HEK293 (cell line): ENCODE measurements around the gene CA10.

Experiments
- CTCF ChIA-PET: fragments of 350-600 bp; formaldehyde crosslinking; extraction: SDS; loops from one replicate; lab custom pipeline; 2021; ENCODE audit warnings: antibody characterized with exemption; lab: Yijun Ruan, JAX
- POLR2A ChIA-PET: fragments of 300-600 bp; formaldehyde crosslinking; extraction: SDS; loops from one replicate; lab custom pipeline; 2020; ENCODE audit warnings: antibody characterized with exemption, inconsistent platforms; lab: Yijun Ruan, JAX
- H3K27ac ChIP-seq: fragments of 200-500 bp; sonication (Bioruptor generic); 2 replicates; pipeline ENCODE4 v1.5.1; 2014; ENCODE audit warnings: low read depth, low read length, control low read depth, inconsistent platforms; ENCODE audit errors: extremely low read depth
- H3K36me3 ChIP-seq, 2 experiments: fragments of 200-500 bp in 1 of 2; sonication (Bioruptor generic) in 1 of 2; 1 replicate in 1 of 2; 2 replicates in 1 of 2; pipeline ENCODE4 v1.5.1; 2014 to 2017; ENCODE audit warnings: inconsistent platforms in 2 of 2, low read length in 2 of 2; ENCODE audit not compliant: control insufficient read depth in 2 of 2, insufficient read depth in 1 of 2
- H3K4me1 ChIP-seq: fragments of 200-500 bp; sonication (Bioruptor generic); 2 replicates; pipeline ENCODE4 v1.5.1; 2014; ENCODE audit warnings: mild to moderate bottlenecking, low read length, inconsistent platforms; ENCODE audit not compliant: control insufficient read depth, insufficient read depth
- H3K4me3 ChIP-seq: 2 replicates; pipeline ENCODE4 v1.5.1; 2011; ENCODE audit warnings: low read depth, mild to moderate bottlenecking, control low read depth, low read length, moderate library complexity
- H3K9me3 ChIP-seq: fragments of 200-500 bp; sonication (Bioruptor generic); 2 replicates; pipeline ENCODE4 v1.5.1; 2014; ENCODE audit warnings: low read depth, low read length, inconsistent platforms; ENCODE audit not compliant: control insufficient read depth, insufficient read depth
- GFI1B ChIP-seq: fragments of 450-650 bp; formaldehyde crosslinking; IDR thresholded peaks from 2 replicates; pipeline ENCODE4 v1.5.1; 2016; ENCODE audit warnings: missing biosample characterization, missing genetic modification characterization
- HOXC10 ChIP-seq: sonication (generic); formaldehyde crosslinking; IDR thresholded peaks from 2 replicates; pipeline ENCODE4 v1.8.1; 2023; ENCODE audit warnings: mild to moderate bottlenecking, missing genetic modification reagents
- ZBTB1 ChIP-seq: fragments of 450-650 bp; formaldehyde crosslinking; IDR thresholded peaks from 2 replicates; pipeline ENCODE4 v1.5.1; 2016; ENCODE audit warnings: missing biosample characterization, missing genetic modification characterization
- ZBTB48 ChIP-seq: fragments of 450-650 bp; formaldehyde crosslinking; IDR thresholded peaks from 2 replicates; pipeline ENCODE4 v1.5.1; 2016; ENCODE audit warnings: missing biosample characterization, missing genetic modification characterization
- ZFP37 ChIP-seq: fragments of 450-650 bp; formaldehyde crosslinking; IDR thresholded peaks from 2 replicates; pipeline ENCODE4 v1.5.1; 2016; ENCODE audit warnings: missing biosample characterization, missing genetic modification characterization
- ZNF138 ChIP-seq: fragments of 450-650 bp; formaldehyde crosslinking; IDR thresholded peaks from 2 replicates; pipeline ENCODE4 v1.5.1; 2016; ENCODE audit warnings: missing biosample characterization, missing genetic modification characterization, borderline replicate concordance
- ZNF175 ChIP-seq: fragments of 450-650 bp; formaldehyde crosslinking; IDR thresholded peaks from 2 replicates; pipeline ENCODE4 v1.5.1; 2016; ENCODE audit warnings: missing biosample characterization, missing genetic modification characterization
- ZNF24 ChIP-seq: fragments of 450-650 bp; formaldehyde crosslinking; IDR thresholded peaks from 2 replicates; pipeline ENCODE4 v1.5.1; 2016; ENCODE audit warnings: missing biosample characterization, missing genetic modification characterization
- ZNF311 ChIP-seq: fragments of 450-650 bp; formaldehyde crosslinking; IDR thresholded peaks from 2 replicates; pipeline ENCODE4 v1.5.1; 2017; ENCODE audit warnings: missing biosample characterization, missing genetic modification characterization, borderline replicate concordance
- ZNF394 ChIP-seq: fragments of 450-650 bp; formaldehyde crosslinking; IDR thresholded peaks from 2 replicates; pipeline ENCODE4 v1.5.1; 2016; ENCODE audit warnings: missing biosample characterization, missing genetic modification characterization, mild to moderate bottlenecking, moderate library complexity, borderline replicate concordance
- ZNF433 ChIP-seq: fragments of 450-650 bp; formaldehyde crosslinking; IDR thresholded peaks from 2 replicates; pipeline ENCODE4 v1.5.1; 2016; ENCODE audit warnings: missing biosample characterization, missing genetic modification characterization, low read depth
- ZNF488 ChIP-seq: fragments of 450-650 bp; formaldehyde crosslinking; IDR thresholded peaks from 2 replicates; pipeline ENCODE4 v1.5.1; 2016; ENCODE audit warnings: missing biosample characterization, missing genetic modification characterization
- ZNF560 ChIP-seq: fragments of 450-650 bp; formaldehyde crosslinking; IDR thresholded peaks from 2 replicates; pipeline ENCODE4 v1.5.1; 2017; ENCODE audit warnings: missing biosample characterization, missing genetic modification characterization, borderline replicate concordance
- ZNF561 ChIP-seq: fragments of 450-650 bp; IDR thresholded peaks from 2 replicates; pipeline ENCODE4 v1.5.1; 2018; ENCODE audit warnings: missing biosample characterization, missing genetic modification characterization, borderline replicate concordance
- ZNF596 ChIP-seq: fragments of 450-650 bp; IDR thresholded peaks from 2 replicates; pipeline ENCODE4 v1.5.0; 2018; ENCODE audit warnings: missing biosample characterization, mild to moderate bottlenecking, missing genetic modification characterization, moderate library complexity
- ZNF600 ChIP-seq: fragments of 450-650 bp; formaldehyde crosslinking; IDR thresholded peaks from 2 replicates; pipeline ENCODE4 v1.5.1; 2016; ENCODE audit warnings: missing biosample characterization, missing genetic modification characterization
- ZNF791 ChIP-seq: fragments of 450-650 bp; formaldehyde crosslinking; IDR thresholded peaks from 2 replicates; pipeline ENCODE4 v1.5.1; 2016; ENCODE audit warnings: missing biosample characterization, missing genetic modification characterization
- ZNF830 ChIP-seq: fragments of 450-650 bp; IDR thresholded peaks from 2 replicates; pipeline ENCODE4 v1.5.0; 2018; ENCODE audit warnings: missing biosample characterization, missing genetic modification characterization, low read depth, mild to moderate bottlenecking, moderate library complexity
- ZNF837 ChIP-seq: fragments of 450-650 bp; formaldehyde crosslinking; IDR thresholded peaks from 2 replicates; pipeline ENCODE4 v1.5.1; 2016; ENCODE audit warnings: missing biosample characterization, missing genetic modification characterization
- ZSCAN18 ChIP-seq: fragments of 450-650 bp; formaldehyde crosslinking; IDR thresholded peaks from 2 replicates; pipeline ENCODE4 v1.5.1; 2016; ENCODE audit warnings: missing biosample characterization, missing genetic modification characterization
- TF ChIP-seq, protein P1 (sequence below): sonication (generic); formaldehyde crosslinking; IDR thresholded peaks from 2 replicates; pipeline ENCODE4 v1.8.1; 2022; ENCODE audit warnings: mild to moderate bottlenecking, moderate library complexity, missing genetic modification reagents
- TF ChIP-seq, protein P2 (sequence below): fragments of 450-650 bp; IDR thresholded peaks from 2 replicates; pipeline ENCODE4 v1.5.1; 2018; ENCODE audit warnings: missing biosample characterization, mild to moderate bottlenecking, missing genetic modification characterization
- TF ChIP-seq, protein P3 (sequence below): fragments of 450-650 bp; formaldehyde crosslinking; IDR thresholded peaks from 2 replicates; pipeline ENCODE4 v1.5.1; 2016; ENCODE audit warnings: missing biosample characterization, missing genetic modification characterization

Gene CA10

GRCh38 chr17:52032454-52032853, 126.1 kb downstream of the CA10 start:
- no peaks in the 10 kb centered on the region for H3K4me1 ChIP-seq
- H3K27ac ChIP-seq = no peak overlapping the region
- TF ChIP-seq ZNF561 (tag by site-specific recombination) = no peak
- TF ChIP-seq ZFP37 (tag by site-specific recombination) = no peak
- TF ChIP-seq HOXC10 (CRISPR knock-in tag) = no peak
- no peak for TF ChIP-seq ZNF560
- no peak for TF ChIP-seq ZNF791 (tag by site-specific recombination)
- TF ChIP-seq GFI1B (tag by site-specific recombination) = no peak
- no peak for TF ChIP-seq ZNF24 (tag by site-specific recombination)
- TF ChIP-seq ZNF433 = no peak
- ChIA-PET POLR2A (no interaction called here), CTCF (no interaction called here)
- H3K4me3 ChIP-seq = no peak overlapping the region
- no peaks in the 10 kb centered on the region for H3K9me3 ChIP-seq
- H3K36me3 ChIP-seq = no peaks in the 10 kb centered on the region

DNA sequence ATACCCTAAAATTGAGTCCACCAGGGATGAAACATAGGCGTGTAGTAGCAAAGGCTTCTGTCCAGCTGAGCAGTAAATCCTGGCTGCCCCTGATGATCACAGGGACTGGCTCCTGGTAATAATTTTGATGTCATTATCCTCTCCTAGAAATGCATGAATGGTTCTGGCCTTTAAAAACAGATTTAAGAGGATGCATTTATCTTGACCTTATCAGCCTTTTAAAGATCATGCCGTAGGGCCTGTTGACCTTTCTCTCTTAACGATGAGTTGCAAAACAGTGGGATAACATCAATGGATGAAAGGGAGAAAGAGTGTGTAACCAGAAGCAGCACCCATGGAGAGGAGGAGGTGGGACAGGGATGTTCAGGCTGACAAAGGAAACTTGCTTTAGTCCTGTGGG, 128.5 kb downstream of the CA10 start:
- no peaks in the 10 kb centered on the region for H3K9me3 ChIP-seq
- no peaks in the 10 kb centered on the region for H3K4me1 ChIP-seq
- no peaks in the 10 kb centered on the region for H3K36me3 ChIP-seq
- H3K4me3 ChIP-seq = no peak overlapping the region
- CTCF ChIA-PET = no interaction called here
- POLR2A ChIA-PET = no interaction called here
- no peak for TF ChIP-seq ZNF311 (tag by site-specific recombination)
- no peak for TF ChIP-seq ZNF830 (tag by site-specific recombination)
- no peak for TF ChIP-seq ZBTB48 (tag by site-specific recombination)
- TF ChIP-seq, protein P1, sequence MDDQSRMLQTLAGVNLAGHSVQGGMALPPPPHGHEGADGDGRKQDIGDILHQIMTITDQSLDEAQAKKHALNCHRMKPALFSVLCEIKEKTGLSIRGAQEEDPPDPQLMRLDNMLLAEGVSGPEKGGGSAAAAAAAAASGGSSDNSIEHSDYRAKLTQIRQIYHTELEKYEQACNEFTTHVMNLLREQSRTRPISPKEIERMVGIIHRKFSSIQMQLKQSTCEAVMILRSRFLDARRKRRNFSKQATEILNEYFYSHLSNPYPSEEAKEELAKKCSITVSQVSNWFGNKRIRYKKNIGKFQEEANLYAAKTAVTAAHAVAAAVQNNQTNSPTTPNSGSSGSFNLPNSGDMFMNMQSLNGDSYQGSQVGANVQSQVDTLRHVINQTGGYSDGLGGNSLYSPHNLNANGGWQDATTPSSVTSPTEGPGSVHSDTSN (CRISPR knock-in tag) = no peak
- TF ChIP-seq ZNF488 (tag by site-specific recombination) = no peak
- no peak for TF ChIP-seq ZNF600 (tag by site-specific recombination)
- no peak for TF ChIP-seq ZNF394 (tag by site-specific recombination)
- TF ChIP-seq, protein P2, sequence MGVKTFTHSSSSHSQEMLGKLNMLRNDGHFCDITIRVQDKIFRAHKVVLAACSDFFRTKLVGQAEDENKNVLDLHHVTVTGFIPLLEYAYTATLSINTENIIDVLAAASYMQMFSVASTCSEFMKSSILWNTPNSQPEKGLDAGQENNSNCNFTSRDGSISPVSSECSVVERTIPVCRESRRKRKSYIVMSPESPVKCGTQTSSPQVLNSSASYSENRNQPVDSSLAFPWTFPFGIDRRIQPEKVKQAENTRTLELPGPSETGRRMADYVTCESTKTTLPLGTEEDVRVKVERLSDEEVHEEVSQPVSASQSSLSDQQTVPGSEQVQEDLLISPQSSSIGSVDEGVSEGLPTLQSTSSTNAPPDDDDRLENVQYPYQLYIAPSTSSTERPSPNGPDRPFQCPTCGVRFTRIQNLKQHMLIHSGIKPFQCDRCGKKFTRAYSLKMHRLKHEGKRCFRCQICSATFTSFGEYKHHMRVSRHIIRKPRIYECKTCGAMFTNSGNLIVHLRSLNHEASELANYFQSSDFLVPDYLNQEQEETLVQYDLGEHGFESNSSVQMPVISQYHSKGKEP (tag by site-specific recombination) = no peak
- TF ChIP-seq, protein P3, sequence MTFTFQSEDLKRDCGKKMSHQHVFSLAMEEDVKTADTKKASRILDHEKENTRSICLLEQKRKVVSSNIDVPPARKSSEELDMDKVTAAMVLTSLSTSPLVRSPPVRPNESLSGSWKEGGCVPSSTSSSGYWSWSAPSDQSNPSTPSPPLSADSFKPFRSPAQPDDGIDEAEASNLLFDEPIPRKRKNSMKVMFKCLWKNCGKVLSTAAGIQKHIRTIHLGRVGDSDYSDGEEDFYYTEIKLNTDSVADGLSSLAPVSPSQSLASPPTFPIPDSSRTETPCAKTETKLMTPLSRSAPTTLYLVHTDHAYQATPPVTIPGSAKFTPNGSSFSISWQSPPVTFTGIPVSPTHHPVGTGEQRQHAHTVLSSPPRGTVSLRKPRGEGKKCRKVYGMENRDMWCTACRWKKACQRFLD (tag by site-specific recombination) = no peak
- no peak for TF ChIP-seq ZNF837 (tag by site-specific recombination)
- no peak for TF ChIP-seq ZSCAN18 (tag by site-specific recombination)
- no peak for TF ChIP-seq ZNF175 (tag by site-specific recombination)
- TF ChIP-seq ZNF596 (tag by site-specific recombination) = no peak
- no peak for TF ChIP-seq ZBTB1
- TF ChIP-seq ZNF138 (tag by site-specific recombination) = no peak
- H3K27ac ChIP-seq = no peak overlapping the region
